Endometrial microvascular endothelial cells (primary cell): ENCODE data around the gene COBL. TPM values are rescaled to one million over a fixed set of nuclear protein-coding genes. Genes with fewer than 3 reads are reported as not detected.

Experiments used
- in situ Hi-C: cut with HindIII; loops from 2 replicates; pipeline ENCODE4 v1.10.0; 2017; ENCODE audit warnings: low sequenced_read_pairs, low pct_unique_long_range_greater_than_20kb; ENCODE audit errors: inconsistent ontology term
- total RNA-seq: library from RNA; depleted of rRNA; stranded (reverse); fragments of >200 nt; gene quantifications from one replicate; pipeline ENCODE4 v1.2.3, GENCODE V29; 2015; ENCODE audit errors: inconsistent ontology term

Gene COBL
- total RNA-seq, 1 donor from 2014 or later: not detected

DNA sequence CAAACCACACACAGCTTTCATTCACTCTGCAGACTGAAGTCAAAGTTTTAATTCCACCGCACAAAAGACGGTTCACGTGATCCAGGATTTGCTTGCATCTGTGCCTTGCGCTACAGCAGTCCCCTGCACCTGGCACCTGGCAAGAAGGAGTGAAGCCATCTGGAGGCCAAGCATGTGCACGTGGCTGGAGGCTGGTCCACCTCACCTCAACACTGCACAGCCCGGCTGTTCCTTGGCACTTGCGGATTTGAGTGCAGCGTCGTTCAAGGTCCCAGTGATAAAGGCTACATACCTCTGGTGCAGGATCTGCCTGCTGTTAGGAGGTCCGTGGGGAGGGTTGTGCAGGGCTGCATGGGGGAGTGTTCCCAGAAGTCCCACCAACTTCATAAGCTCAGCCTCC is 285.4 kb downstream of the COBL start:
- in situ Hi-C loops: no loop called here

DNA sequence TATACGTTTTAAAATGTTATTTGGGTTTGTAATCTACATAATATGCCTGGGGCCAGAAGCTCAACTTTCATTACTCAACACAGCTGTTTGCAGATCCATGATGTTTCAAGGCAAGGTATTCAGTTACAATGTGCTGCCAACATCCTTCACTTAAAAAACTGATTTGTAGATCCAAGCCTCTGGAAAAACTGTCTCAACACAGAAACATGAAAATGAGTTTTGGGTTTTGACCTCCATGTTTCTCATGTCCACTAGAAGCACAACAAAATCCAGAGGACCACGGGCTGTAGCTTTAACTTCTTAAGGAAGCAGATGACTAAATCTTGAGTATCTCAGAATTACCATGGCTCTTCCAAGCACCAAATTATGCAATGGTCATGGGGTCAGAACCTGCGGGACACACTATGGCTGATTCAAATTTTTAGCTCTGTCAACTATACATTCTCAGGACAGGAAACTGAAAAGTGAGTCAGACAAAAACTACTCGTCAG is 286.9 kb downstream of the COBL start:
- in situ Hi-C loops: no loop called here

DNA sequence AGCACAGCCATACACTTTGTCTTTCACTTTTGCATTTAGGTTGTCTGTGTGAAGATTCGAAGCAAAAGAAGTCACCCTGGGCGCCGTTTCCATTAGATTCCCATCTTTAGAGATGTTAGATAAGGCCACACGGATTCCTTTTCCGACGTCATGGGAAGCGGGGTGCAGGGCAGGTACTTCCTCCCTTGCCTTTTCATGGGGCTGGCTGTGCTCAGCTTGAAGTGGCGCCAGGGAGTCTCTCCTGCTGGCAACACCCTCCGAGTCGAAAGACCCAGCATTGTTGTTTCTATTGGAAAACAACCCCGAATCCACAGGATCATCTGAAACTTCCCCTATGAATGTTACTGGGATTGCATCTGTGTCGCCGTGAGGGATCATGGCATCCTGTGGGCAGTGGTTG is 287.5 kb downstream of the COBL start:
- in situ Hi-C loops: no loop called here

DNA sequence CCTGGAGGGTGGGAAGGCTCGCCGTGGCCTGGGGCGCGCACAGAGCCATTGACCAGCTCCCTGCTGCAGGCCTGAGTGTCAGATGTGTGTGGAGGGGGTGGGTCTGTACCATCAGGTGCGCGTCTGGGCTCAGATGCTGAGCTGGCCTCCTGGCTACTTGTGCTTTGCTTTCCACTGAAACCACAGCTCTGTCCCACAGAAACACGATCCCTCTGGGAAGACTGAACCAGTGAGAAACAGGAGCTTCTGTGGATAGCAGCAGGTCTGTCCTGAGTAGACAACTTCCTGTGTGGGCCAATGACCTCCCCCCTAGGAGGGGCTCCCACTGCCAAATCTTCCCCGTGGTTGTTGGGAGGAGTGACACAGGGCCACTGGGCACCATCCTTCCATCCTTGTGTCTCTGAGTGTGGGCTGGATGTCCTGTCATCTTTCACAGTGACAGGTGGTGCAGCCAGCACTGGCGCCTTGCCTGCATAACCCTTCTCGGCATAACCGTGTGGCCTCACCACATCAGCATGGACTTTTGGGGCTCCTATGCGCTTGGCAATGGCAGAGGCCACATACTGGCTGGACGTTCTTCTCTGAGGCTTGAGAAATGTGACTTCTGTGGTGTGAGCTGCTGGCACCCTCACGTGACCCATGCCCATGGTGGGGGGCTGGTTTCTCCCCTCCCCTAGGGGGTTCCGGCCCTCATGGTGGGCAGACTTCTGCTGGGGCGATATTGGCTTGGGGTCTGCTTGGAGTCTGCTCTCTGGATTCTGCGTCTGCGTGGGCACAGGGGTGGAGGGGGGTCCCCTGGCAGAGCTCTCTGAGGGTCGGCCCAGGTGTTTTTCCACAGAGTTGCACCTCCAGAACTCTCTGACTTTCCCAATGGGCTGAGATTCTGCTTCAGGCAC is 288.4 kb downstream of the COBL start:
- in situ Hi-C loops: no loop called here

DNA sequence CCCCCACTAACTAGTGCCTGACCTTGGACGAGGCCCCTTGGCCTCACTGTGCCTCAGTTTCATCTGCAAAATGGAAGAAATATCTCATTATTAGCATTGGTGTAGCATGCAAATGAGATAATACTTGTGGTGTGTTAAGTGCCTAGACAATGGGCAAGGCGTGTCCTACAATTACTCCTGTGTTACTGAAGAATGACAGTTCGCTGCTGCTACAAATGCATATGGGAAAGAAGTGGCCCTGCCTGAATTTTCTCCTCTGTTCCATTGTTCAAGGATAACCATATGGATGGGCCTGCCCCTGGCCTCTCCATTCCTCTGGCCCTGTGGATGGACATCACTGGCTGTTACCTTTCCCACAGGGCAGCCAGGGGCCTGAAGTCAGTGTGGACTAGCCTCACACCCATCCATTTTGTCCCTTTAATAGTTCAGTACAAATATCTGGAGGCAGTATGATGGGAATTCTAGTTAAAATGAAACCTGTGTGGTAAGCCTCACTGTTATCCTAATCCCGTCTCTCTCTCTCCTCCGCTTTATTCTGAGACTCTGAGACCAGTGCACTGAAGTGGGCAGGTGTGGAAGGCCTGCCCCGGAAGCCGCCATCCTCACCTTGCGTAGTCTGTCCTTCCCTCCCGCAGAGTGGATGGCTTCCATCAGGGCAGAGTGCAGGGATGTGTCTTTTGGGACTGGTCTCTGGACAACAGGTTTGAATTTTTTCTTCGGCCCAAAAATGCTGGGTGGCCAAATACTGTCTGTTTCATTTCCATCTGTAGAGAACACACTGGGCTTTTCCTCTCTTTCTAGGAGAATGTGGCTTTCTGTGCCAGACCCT is 289.3 kb downstream of the COBL start:
- in situ Hi-C loops: no loop called here

DNA sequence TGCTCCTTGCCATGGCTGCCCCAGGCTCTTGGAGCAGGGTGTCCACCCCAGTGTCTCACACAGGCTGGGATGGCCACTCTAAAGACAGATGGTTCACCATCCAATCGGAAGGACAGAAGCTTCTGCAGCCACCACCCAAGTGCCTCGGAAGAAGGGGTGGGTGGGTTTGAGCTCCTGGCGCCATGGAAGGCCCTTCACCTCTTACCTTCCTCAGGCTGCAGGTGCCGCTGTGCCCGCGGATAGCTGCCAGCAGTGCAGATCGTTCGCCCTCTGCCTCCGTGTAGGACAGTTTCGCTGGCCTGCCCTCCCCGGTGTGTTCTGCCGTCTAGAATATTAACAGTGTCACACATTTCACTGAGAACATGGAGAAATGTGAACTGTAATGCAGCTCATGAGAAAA is 290.3 kb downstream of the COBL start:
- in situ Hi-C loops: no loop called here

DNA sequence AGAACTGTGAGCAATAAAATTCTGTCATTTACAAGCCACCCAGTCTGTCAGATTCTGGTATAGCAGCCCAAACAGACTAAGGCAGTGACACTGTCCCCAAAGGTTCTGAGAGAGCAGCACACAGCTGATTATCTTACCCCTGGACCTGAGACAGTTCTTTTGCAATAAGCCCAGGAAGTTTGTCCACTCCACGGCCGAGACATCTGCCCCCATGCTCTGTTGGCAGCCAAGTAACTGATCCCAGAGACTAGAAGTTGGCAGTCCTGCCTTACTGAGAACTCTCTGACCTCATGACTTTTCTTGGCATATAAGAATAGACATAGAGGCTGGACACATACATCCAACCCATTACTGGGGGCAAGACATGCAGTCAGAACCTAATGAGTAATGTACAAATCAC is 290.9 kb downstream of the COBL start:
- in situ Hi-C loops: no loop called here

DNA sequence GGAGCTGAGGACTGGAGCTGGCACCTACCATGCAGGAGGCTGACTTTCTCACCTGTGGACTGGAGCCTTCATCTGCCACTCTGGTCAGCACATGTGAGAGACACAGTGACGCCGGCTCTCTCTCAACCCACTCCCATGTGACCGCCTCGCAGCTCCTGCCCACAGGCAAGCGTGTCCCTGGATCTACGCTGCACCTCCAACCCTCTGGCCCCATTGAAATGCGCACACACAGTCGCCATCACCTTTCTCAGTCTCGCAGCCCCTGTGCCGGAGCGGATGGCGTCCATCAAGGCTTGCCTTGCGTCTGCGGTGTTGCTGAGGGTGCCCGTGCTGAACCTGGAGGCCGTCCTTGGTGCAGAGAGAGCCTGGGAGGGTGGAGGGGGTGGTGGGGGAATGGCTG is 291.7 kb downstream of the COBL start:
- in situ Hi-C loops: no loop called here

DNA sequence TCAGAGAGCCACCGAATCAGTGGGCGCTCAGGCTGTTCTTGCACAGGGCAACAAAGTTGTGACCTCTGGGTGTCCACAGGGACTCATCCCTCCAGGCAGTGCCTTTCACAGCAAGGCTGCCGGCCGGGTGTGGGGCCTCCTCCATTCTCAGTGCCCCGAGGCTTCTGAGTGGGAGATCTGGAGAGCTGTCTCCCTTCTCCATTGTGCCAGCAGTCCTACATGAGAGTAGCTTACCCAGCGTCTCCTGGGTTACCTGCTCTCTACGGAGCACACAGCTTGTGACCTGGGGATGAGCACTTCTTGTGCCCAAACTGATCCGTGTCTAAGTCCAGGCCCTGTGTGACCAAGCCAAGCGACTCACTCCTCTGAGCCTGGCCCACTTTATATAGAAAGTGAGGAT is 293.1 kb downstream of the COBL start:
- in situ Hi-C loops: no loop called here

DNA sequence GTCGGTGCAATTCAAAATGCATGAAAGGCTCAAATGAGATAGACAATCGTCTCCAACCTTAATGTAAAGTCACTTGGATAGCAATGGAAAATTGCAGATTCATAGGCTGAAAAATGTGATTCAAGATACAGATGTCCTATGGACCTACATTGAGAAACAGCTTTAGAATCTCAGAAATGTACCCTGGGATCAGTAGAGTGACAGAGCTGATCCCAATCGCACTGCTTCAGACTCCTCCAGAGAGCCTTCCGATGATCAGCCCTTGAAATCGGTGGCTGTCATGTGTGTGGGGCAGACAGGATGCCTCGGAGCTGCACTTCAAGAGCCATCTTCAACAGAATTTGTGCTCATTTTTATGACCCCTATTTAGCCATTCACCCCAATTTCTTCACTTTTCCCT is 293.8 kb downstream of the COBL start:
- in situ Hi-C loops: no loop called here

DNA sequence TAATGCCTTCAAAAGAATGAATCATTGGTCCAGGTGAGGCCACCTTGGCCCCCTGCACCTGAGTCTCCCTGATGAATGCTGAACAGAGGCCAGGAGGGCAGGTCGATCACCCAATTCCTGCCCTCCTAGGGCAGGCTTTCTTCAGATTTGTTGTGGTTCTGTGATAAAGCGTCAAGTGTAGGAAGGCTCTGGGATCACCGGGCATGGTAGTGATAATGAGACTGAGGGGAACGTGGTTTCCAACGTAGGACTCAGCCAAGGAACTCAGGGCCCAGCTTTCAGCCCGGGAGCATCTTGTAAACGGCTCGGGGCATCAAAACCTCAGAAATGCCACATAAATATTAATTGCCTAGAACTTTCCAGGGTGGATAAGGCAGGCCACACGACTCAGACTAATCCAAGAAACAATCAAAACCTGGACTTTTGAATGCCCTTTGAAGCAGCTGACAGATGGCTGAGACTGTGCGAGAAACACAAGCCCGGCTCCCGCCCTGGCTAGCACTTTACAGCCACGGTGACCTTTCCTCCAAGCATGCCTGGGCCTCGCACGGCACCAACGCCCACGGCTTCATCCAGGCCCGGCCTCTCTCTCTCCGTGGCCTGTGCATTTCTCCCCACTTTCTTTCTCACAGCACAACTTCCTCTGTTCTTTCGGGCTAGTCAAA is 294.6 kb downstream of the COBL start:
- in situ Hi-C loops: no loop called here

DNA sequence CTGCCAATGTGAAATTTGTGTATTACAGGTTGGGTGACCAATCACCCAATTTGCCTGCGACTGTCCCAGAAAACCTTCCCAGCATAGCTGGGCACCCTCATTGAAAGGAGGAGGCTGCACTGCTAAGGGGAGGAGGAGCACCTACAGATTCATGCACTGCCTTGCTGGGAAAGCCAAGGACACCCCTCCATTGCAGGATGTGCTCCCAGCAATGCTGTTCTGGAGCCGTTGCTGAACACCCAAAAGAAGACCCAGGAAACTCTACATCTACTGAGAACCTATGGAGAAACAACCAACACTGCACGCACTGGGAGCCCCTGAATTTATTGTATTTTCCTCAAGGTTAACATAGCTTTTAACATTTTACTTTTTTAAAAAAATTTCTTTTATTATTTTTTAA is 295.7 kb downstream of the COBL start:
- in situ Hi-C loops: no loop called here

DNA sequence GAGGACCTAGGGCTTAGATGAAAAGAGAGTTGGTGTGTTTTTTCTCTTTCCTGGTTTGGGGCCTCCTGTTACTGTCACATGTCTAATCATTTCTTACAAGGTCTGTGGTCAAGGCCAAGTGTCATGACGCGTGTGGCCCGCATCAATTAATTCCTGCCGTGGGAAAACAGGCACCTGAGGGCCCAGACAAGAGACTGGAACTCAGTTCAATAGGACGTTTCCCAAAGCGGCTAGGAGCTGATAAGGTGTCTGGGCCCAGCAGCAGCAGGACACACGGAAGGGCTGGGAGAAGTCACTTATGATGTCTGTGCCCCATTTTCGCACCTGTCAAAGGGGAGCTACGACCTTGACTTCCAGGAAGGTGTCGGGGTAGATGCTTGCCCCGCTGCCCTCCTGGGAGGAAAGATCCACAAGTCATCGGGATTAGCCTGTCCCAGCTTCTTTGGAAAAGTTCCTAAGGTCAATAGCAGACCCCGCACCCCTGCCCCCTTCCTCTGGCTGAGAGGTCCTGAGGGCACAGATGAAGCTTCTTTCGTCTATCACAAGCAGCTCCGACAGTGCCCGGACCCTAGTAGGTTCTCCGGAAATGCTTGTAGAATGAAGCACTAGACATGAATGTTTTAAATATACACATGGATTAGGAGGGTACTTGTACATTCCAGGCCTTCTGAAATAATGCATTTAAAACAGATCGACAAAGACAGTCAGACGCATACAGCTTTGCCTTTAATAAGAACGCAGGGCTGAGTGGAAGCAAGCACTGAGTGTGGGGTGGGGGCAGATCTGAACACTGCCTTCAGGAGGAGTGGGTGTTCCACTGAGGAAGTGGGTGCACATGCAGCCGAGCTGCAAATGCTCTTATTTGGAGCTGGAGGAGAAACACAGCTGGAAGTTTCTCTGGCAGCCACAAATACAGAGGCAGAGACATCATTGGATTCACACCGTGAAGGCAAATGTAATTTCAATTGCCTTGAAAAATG is 296.4 kb downstream of the COBL start:
- in situ Hi-C loops: no loop called here

DNA sequence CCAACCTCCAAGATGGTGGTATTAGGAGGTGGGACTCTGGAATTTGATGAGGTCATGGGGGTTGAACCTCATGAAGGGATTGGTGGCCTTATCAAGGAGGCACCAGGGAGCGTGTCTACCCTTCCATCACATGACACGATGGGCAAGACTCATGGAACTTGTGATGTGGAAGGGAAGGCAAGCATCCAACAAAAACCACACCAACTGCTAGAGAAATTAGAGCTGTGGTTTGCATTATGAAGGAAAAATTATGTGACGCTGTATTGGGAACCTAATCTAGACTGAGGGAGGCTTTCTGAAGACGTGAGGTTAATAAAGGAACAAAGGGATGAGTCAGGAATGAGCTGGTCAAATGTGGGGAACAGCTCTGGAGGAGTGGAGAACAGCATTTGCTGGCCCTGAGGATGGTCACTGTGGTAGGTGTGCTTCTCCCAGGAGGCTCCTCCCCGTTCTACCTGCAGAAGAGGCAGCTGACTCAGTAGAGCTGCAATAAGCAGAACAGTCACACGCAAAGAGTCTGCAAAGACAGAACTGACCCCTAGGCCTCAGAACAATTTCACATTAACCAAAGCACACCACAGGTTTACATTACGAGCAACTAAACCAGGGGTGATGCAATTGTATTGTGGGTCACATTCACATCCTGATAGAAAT is 297.3 kb downstream of the COBL start:
- in situ Hi-C loops: no loop called here

DNA sequence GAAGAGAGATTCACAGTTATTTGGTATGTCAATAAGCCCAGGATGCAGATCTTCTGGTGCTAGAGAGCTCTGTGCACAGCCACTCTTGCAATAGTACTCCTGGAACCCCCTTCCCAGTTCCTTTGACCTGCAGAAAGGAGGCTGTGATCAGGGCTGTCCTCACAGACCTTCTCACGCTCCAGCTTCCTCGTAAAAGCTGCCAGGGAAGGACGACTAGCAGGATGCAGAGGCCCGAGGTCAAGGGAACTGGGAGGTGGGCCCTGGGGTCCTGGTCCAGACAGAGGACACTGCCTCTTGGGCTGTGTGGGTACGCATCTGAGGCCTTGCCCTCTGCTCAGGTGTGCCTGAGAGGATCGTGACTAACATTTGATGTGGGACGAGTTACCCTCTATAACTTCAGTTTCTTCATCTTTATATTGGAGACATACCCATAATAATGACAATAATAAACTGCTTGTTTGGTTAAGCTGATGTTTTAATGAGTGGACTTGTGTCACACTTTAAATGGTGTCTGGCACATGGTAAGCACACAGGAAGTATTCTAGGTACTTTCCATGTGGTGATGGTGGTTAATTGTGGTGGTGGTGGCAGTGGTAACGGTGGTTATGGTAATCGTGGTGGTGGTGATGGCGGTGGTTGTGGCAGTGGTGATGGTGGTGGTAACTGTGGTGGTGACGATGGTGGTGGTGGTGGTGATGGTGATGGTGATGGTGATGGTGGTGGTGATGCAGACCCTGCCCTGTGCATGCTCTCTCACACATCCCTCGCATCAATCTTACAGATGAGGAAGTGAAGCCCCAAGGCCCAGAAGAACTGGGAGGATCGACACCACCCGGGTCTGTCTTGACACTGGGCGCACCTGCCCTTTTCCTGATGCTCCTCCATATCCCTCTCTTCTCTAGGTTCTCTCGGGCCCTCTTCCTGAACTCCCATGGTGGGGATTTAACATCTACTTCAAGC is 298.8 kb downstream of the COBL start:
- in situ Hi-C loops: no loop called here

DNA sequence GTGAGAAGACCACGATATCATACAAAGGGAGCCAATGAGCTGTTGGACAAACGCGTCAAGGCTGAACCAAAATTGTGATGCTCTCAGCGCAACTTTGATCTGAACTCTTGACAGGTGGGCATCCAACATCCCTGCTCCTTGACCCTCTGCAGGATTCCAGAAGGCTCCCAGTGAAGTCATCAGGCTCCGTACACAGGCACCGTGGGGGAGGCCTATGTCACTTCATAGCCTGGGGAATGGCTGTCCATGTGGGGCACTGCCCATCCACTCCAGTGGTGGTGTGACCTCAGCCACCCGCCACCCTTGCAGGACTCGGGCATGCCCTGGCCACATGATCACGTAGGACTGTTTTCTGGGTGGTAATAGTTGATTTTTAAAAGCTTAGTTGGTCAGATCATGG is 300.1 kb downstream of the COBL start:
- in situ Hi-C loops: no loop called here

DNA sequence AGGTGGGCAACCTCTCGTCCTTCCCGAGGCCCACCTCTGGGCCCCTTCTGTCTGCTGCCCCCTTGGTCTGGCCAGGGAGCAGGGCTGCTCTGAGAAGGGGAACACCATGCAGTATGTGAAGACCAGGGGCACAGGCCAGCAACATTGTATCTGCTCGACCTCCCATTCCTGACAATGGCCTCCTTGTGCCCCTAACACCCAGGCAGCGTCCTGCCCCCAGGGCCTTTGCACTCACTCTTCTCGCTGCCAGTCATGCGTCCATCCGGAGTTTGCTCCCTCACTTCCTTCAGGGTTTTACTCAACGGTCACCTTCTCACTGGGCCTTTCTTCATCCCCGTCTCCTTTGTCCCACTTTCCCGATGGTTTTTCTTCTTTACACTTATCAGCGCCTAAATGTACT is 301.0 kb downstream of the COBL start:
- in situ Hi-C loops: no loop called here
